Esophagus squamous epithelium (tissue), 5 donors: ENCODE results near the gene CCSER1. TPM values are rescaled to one million over a fixed set of nuclear protein-coding genes. Genes with fewer than 3 reads are reported as not detected.

Experiments
- DNase-seq: peaks from one replicate; lab custom pipeline; 2025; lab: John Stamatoyannopoulos, UW
- H3K27ac ChIP-seq, 4 donors: fragments of 200-600 bp; sonication (generic); one replicate each; pipeline ENCODE4 v1.5.1; 2016 to 2019; ENCODE audit warnings: mild to moderate bottlenecking in 1 of 4
- H3K27me3 ChIP-seq, 4 donors: fragments of 200-600 bp; sonication (generic); 1 replicate in 3 of 4; 2 replicates in 1 of 4; pipeline versions ENCODE4 v1.5.1 to v1.6.0; 2017 to 2021; ENCODE audit warnings: antibody characterized with exemption in 1 of 4
- H3K36me3 ChIP-seq, 3 donors: fragments of 200-600 bp; sonication (generic); one replicate each; pipeline ENCODE4 v1.5.1; 2016 to 2019
- H3K4me1 ChIP-seq, 3 donors: fragments of 200-600 bp; sonication (generic); one replicate each; pipeline ENCODE4 v1.5.1; 2017 to 2019
- H3K4me3 ChIP-seq, 4 donors: fragments of 200-600 bp; sonication (generic); 1 replicate in 3 of 4; 2 replicates in 1 of 4; pipeline ENCODE4 v1.5.1; 2016 to 2019; ENCODE audit warnings: mild to moderate bottlenecking in 2 of 4, moderate library complexity in 1 of 4
- H3K9me3 ChIP-seq, 3 donors: fragments of 200-600 bp; sonication (generic); one replicate each; pipeline ENCODE4 v1.5.1; 2016 to 2019
- CTCF ChIP-seq, 6 experiments: fragments of 450-650 bp in 4 of 6; fragments of 200-600 bp in 2 of 6; sonication (generic) in 2 of 6; IDR thresholded peaks; one replicate each; pipeline ENCODE4 v1.5.1; 2016 to 2019; ENCODE audit warnings: antibody characterized with exemption in 6 of 6, mild to moderate bottlenecking in 4 of 6, moderate library complexity in 4 of 6
- POLR2A ChIP-seq, 4 donors: fragments of 450-650 bp; IDR thresholded peaks; one replicate each; pipeline ENCODE4 v1.6.1; 2017; ENCODE audit warnings: antibody characterized with exemption in 4 of 4, mild to moderate bottlenecking in 4 of 4, moderate library complexity in 3 of 4
- WGBS, 2 donors: methylation state at CpG; one replicate each; pipeline ENCODE4 v1.1.5; 2018; 5-methylcytosine and 5-hydroxymethylcytosine counted together
- intact Hi-C: fragments of 100-400 bp; cut with DNase I; formaldehyde crosslinking; loops from one replicate; pipeline ENCODE4 v1.15.0; 2022
- total RNA-seq, 4 donors: library from RNA; depleted of rRNA; stranded (reverse); fragments of >200 nt; gene quantifications; one replicate each; pipeline ENCODE4 v1.1.0, GENCODE V29; 2016
- donor health status: DM: yes; HTN: yes; CAD: no.

CCSER1 gene
- total RNA-seq, 4 donors from 2014 or later: 1.2 to 12.4 (median 2.2) TPM

GRCh38 chr4:90415116-90415515, 287.9 kb downstream of the CCSER1 start:
- no peak overlapping the region for H3K4me3 ChIP-seq
- TF ChIP-seq POLR2A (IDR thresholded peaks at IDR 0.05): no peak
- no peak for TF ChIP-seq CTCF (IDR thresholded peaks at IDR 0.05)
- intact Hi-C loops: no loop called here
- no peak for DNase-seq
- no peaks in the 10 kb centered on the region for H3K9me3 ChIP-seq
- H3K27ac ChIP-seq: no peak overlapping the region
- H3K4me1 ChIP-seq: no peaks in the 10 kb centered on the region
- H3K36me3 ChIP-seq: no peaks in the 10 kb centered on the region
- H3K27me3 ChIP-seq: no peaks in the 10 kb centered on the region
- 77 to 78% methylated on average over 5 of the region's 5 CpGs for WGBS, 2 donors

- no peaks in the 10 kb centered on the region for H3K36me3 ChIP-seq
- no peak overlapping the region for H3K27ac ChIP-seq
- WGBS, 2 donors: 2 to 5% methylated on average over 2 of the region's 2 CpGs
- H3K9me3 ChIP-seq: no peaks in the 10 kb centered on the region
- intact Hi-C loops: no loop called here
- no peak for DNase-seq
- no peaks in the 10 kb centered on the region for H3K27me3 ChIP-seq
- H3K4me1 ChIP-seq: no peaks in the 10 kb centered on the region
- H3K4me3 ChIP-seq: no peak overlapping the region
- peak in 3 of 6 experiments; percentile 29 to 59 (median 37) for TF ChIP-seq CTCF (IDR thresholded peaks at IDR 0.05)
- no peak for TF ChIP-seq POLR2A (IDR thresholded peaks at IDR 0.05)
Observed at GRCh38 chr4:90419124-90419711, 292.0 kb downstream of the CCSER1 start.

DNA sequence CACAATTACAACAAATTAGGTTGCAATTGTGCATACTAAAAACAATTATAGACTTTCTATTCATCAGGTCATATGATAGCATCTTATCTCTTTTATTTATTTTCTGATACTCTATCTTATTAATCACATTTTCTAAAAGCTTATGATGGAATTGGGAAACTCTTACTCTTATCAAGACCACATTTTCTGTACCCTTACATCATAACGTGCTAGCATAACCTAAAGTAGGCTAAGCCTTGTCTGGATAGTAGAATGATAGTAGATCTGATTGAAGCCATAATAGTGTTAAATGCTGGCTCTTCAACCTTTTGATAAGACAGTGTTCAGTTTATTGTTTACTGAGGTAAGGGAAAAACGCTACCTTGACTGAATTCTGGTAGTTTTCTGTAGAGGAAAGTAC, 294.0 kb downstream of the CCSER1 start:
- DNase-seq: no peak
- intact Hi-C loops: no loop called here
- Histone ChIP-seq H3K36me3 (no peaks in the 10 kb centered on the region), H3K27ac (no peak overlapping the region), H3K4me3 (no peak overlapping the region), H3K9me3 (no peaks in the 10 kb centered on the region), H3K27me3 (no peaks in the 10 kb centered on the region), H3K4me1 (no peaks in the 10 kb centered on the region)
- WGBS, 2 donors: 73 to 79% methylated on average over 2 of the region's 2 CpGs
- TF ChIP-seq CTCF (IDR thresholded peaks at IDR 0.05) (no peak), POLR2A (IDR thresholded peaks at IDR 0.05) (no peak)

DNA sequence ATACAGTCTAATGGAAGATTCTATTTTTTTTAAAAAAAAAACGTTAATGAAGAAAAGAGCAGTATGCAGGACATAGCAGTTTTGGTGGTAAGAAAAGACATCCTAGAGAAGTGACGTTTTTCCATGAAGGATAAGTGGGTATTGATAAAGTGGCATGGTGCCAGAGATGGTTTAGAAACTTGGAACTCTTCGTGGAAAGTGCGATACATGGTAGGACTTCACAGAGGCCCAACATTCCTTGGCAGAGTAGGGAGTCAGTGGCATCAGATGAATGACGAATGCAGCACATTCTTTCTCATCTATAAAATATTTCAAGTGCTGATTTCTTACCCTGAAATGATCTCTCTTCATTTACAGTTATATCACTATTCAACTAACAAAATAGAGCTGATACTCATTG, 298.7 kb downstream of the CCSER1 start:
- Histone ChIP-seq H3K4me3 (no peak overlapping the region), H3K4me1 (no peaks in the 10 kb centered on the region), H3K27me3 (no peaks in the 10 kb centered on the region), H3K36me3 (no peaks in the 10 kb centered on the region), H3K27ac (no peak overlapping the region), H3K9me3 (no peaks in the 10 kb centered on the region)
- no peak for DNase-seq
- intact Hi-C loops: no loop called here
- TF ChIP-seq POLR2A (IDR thresholded peaks at IDR 0.05) (no peak), CTCF (IDR thresholded peaks at IDR 0.05) (no peak)
- 70 to 76% methylated on average over 5 of the region's 5 CpGs for WGBS, 2 donors

GRCh38 chr4:90438522-90438921, 311.3 kb downstream of the CCSER1 start:
- Histone ChIP-seq H3K4me3 (no peak overlapping the region), H3K4me1 (no peaks in the 10 kb centered on the region), H3K27me3 (no peaks in the 10 kb centered on the region), H3K9me3 (no peaks in the 10 kb centered on the region), H3K36me3 (no peaks in the 10 kb centered on the region), H3K27ac (no peak overlapping the region)
- intact Hi-C loops: no loop called here
- no peak for DNase-seq
- no peak for TF ChIP-seq CTCF (IDR thresholded peaks at IDR 0.05)
- no peak for TF ChIP-seq POLR2A (IDR thresholded peaks at IDR 0.05)
